ENCODE data around the gene C10orf105.

Gene C10orf105

GRCh38 chr10:71721313-71721712 is 1.7 kb upstream of the C10orf105 start:
- TF ChIP-seq EZH2 (IDR thresholded peaks at IDR 0.05; ENCODE audit: borderline replicate concordance, low read length): no peak
- TF ChIP-seq, protein P1, sequence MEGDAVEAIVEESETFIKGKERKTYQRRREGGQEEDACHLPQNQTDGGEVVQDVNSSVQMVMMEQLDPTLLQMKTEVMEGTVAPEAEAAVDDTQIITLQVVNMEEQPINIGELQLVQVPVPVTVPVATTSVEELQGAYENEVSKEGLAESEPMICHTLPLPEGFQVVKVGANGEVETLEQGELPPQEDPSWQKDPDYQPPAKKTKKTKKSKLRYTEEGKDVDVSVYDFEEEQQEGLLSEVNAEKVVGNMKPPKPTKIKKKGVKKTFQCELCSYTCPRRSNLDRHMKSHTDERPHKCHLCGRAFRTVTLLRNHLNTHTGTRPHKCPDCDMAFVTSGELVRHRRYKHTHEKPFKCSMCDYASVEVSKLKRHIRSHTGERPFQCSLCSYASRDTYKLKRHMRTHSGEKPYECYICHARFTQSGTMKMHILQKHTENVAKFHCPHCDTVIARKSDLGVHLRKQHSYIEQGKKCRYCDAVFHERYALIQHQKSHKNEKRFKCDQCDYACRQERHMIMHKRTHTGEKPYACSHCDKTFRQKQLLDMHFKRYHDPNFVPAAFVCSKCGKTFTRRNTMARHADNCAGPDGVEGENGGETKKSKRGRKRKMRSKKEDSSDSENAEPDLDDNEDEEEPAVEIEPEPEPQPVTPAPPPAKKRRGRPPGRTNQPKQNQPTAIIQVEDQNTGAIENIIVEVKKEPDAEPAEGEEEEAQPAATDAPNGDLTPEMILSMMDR (IDR thresholded peaks at IDR 0.05; ENCODE audit: low read length): no peak
- no peaks in the 10 kb centered on the region for H3K9me2 ChIP-seq (ENCODE audit: low read depth, low read length)
- peaks cover 10% of the 10 kb centered on the region for H3K4me1 ChIP-seq (ENCODE audit: insufficient read depth, low read length, severe bottlenecking)
- no peak overlapping the region for H3K9ac ChIP-seq (ENCODE audit: low read length)
- H3K4me2 ChIP-seq (ENCODE audit: low read length): no peak overlapping the region
- no peaks in the 10 kb centered on the region for H3K9me3 ChIP-seq (ENCODE audit: low read length)
- H3K27me3 ChIP-seq (ENCODE audit: insufficient read depth, low read length): 0 out of 2 replicates have a peak, but pooled peaks cover 6% of the 10 kb centered on the region
- no peak overlapping the region for H3K4me3 ChIP-seq (ENCODE audit: low read depth, low read length, poor library complexity, severe bottlenecking)
- H3F3A ChIP-seq (ENCODE audit: insufficient read depth, low read length): no peaks in the 10 kb centered on the region
- no peaks in the 10 kb centered on the region for H3K36me3 ChIP-seq (ENCODE audit: insufficient read depth, low read length)
- no peak overlapping the region for H3K27ac ChIP-seq (ENCODE audit: low read depth, low read length, poor library complexity, severe bottlenecking)
- no peaks in the 10 kb centered on the region for H3K79me2 ChIP-seq (ENCODE audit: insufficient read depth, low read length)
- H2AFZ ChIP-seq (ENCODE audit: low read length): no peak overlapping the region
- H4K20me1 ChIP-seq (ENCODE audit: insufficient read depth, low read length): no peaks in the 10 kb centered on the region

DNA sequence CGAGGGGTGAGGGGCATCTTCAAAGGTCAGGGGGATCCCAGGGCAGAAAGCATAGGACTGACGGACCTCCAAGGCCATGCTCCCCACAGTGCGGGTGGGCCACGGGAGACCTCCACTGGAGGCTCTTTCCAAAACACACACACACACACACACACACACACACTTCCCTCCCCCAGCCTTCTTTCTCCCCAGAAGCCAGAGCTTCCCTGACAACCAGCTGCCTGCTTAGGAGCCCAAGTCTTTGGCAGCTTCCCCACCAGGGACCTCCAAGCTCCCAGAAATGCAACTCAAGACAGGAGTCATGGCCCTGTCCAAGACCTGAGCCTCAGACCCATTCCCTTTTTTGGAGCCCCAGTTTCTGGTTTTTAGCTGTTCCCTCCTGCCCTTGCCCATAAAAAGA is 710 bp upstream of the C10orf105 start:
- H3K4me3 ChIP-seq (ENCODE audit: low read depth, low read length, poor library complexity, severe bottlenecking): no peak overlapping the region
- no peak overlapping the region for H3K27ac ChIP-seq (ENCODE audit: low read depth, low read length, poor library complexity, severe bottlenecking)
- H3K4me2 ChIP-seq (ENCODE audit: low read length): no peak overlapping the region
- H3K79me2 ChIP-seq (ENCODE audit: insufficient read depth, low read length): no peaks in the 10 kb centered on the region
- no peak overlapping the region for H2AFZ ChIP-seq (ENCODE audit: low read length)
- H4K20me1 ChIP-seq (ENCODE audit: insufficient read depth, low read length): no peaks in the 10 kb centered on the region
- H3K27me3 ChIP-seq (ENCODE audit: insufficient read depth, low read length): 0 out of 2 replicates have a peak, but pooled peaks cover 6% of the 10 kb centered on the region
- H3K9me3 ChIP-seq (ENCODE audit: low read length): no peaks in the 10 kb centered on the region
- TF ChIP-seq, protein P1 (IDR thresholded peaks at IDR 0.05; ENCODE audit: low read length): no peak
- TF ChIP-seq EZH2 (IDR thresholded peaks at IDR 0.05; ENCODE audit: borderline replicate concordance, low read length): no peak
- H3K9ac ChIP-seq (ENCODE audit: low read length): no peak overlapping the region
- H3F3A ChIP-seq (ENCODE audit: insufficient read depth, low read length): no peaks in the 10 kb centered on the region
- no peaks in the 10 kb centered on the region for H3K36me3 ChIP-seq (ENCODE audit: insufficient read depth, low read length)
- no peaks in the 10 kb centered on the region for H3K9me2 ChIP-seq (ENCODE audit: low read depth, low read length)
- H3K4me1 ChIP-seq (ENCODE audit: insufficient read depth, low read length, severe bottlenecking): no peaks in the 10 kb centered on the region

DNA sequence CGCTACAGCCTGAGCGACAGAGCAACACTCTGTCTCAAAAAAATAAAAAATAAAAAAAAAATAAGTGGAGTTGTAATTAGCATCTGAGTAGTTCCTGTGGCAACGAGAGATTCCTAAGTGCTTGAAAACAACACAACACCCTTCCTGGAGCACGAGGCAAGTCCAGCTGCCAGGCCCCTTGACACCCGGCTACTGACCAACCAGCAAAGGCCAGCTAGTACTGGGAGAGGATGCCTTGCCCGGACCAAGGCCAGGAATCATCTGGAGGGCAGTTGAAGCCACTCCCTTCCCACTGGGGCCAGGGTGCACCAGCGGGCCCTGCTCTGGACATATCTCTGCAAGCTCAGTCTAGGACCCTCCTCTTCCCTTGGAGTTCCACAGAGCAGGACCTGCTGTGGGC is 536 bp downstream of the C10orf105 start:
- Histone ChIP-seq H2AFZ (ENCODE audit: low read length) (no peak overlapping the region), H3K9me3 (ENCODE audit: low read length) (no peaks in the 10 kb centered on the region), H3K27me3 (ENCODE audit: insufficient read depth, low read length) (0 out of 2 replicates have a peak, but pooled peaks cover 6% of the 10 kb centered on the region), H3K79me2 (ENCODE audit: insufficient read depth, low read length) (no peaks in the 10 kb centered on the region), H3K27ac (ENCODE audit: low read depth, low read length, poor library complexity, severe bottlenecking) (no peak overlapping the region), H3K4me2 (ENCODE audit: low read length) (no peak overlapping the region), H3K4me1 (ENCODE audit: insufficient read depth, low read length, severe bottlenecking) (no peaks in the 10 kb centered on the region), H4K20me1 (ENCODE audit: insufficient read depth, low read length) (no peaks in the 10 kb centered on the region), H3K36me3 (ENCODE audit: insufficient read depth, low read length) (no peaks in the 10 kb centered on the region), H3K4me3 (ENCODE audit: low read depth, low read length, poor library complexity, severe bottlenecking) (no peak overlapping the region), H3F3A (ENCODE audit: insufficient read depth, low read length) (no peaks in the 10 kb centered on the region), H3K9me2 (ENCODE audit: low read depth, low read length) (no peaks in the 10 kb centered on the region), H3K9ac (ENCODE audit: low read length) (no peak overlapping the region)
- TF ChIP-seq EZH2 (IDR thresholded peaks at IDR 0.05; ENCODE audit: borderline replicate concordance, low read length): no peak
- TF ChIP-seq, protein P1 (IDR thresholded peaks at IDR 0.05; ENCODE audit: low read length): no peak

Data from OCI-LY1 (cell line).